Left ventricle myocardium superior (tissue), 1 donor: ENCODE results near the gene BRI3BP. TPM values are rescaled to one million over a fixed set of nuclear protein-coding genes. Genes with fewer than 3 reads are reported as not detected.

Source experiments
- ATAC-seq: fragments of 200-7000 bp; cut with Tn5 transposase; one replicate; pipeline ENCODE4 v1.9.1; 2020; ENCODE audit warnings: mild to moderate bottlenecking, moderate library complexity
- DNase-seq: peaks from one replicate; pipeline ENCODE4 v3.0.0-alpha.2; 2020
- intact Hi-C: fragments of 100-400 bp; cut with micrococcal nuclease; formaldehyde crosslinking; loops from one replicate; pipeline ENCODE4 v1.11.0; 2022
- long read RNA-seq: library from polyadenylated mRNA; unstranded; transcript quantifications from one replicate; pipeline ENCODE4 v2.0.0, GENCODE V29; 2021
- total RNA-seq: library from RNA; stranded (reverse); fragmentation: NEBNext Ultra II Directional; extraction: Animal tissue kit (Norgen Biotek cat#: 25700); gene quantifications from one replicate; pipeline ENCODE4 v1.2.1, GENCODE V29; 2021
- donor health status: DM: no; HTN: yes; CAD: no; lungs with severe emphysema.

BRI3BP gene
- total RNA-seq, result 4.2 TPM
- long read RNA-seq, full-length matches to known transcripts, result 8 of 10 reads
- long read RNA-seq, partial matches to known transcripts, result 0 of 10 reads
- long read RNA-seq, other reads (novel, unspliced or antisense), result 2 of 10 reads

DNA sequence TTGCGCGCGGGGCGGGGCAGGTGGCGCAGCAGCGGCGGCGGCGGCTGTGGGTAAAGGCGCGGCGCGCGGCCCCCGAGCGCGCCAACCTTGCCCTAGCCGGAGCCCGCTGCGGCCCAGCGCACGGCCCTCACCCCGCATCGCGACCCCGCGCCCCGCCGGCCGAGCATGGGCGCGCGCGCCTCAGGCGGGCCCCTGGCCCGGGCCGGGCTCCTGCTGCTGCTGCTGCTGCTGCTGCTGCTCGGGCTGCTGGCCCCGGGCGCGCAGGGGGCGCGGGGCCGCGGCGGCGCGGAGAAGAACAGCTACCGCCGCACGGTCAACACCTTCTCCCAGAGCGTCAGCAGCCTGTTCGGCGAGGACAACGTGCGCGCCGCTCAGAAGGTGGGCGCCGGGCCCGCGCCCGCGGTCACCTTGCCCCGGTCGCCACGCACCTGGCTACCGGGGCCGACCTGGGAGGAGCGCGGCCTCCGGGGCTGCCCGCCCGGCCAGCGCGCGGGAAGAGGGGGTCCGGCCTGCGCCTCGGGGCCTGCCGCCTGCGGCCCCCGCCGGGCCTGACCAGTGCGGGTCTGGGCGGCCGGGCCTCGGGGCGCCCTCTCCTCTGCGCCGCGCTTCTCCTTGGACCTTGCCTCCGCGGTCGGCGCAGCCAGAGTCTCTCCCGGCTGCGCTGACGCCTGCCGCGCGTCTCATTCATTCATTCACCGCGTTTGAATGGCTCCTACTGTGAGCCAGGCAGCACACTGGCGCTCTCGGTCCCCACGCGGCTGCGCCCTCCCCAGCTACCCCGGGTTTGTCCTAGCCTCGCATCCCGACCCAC, at the start of gene BRI3BP:
Gene BRI3BP, plus strand, starts transcription at position 20 of the 811 bp plus-strand sequence. Its CDS starts 146 bp downstream, at position 166.
- ATAC-seq (peak; percentile 27), DNase-seq (peak; percentile 87)
- intact Hi-C loops, result no loop called here

DNA sequence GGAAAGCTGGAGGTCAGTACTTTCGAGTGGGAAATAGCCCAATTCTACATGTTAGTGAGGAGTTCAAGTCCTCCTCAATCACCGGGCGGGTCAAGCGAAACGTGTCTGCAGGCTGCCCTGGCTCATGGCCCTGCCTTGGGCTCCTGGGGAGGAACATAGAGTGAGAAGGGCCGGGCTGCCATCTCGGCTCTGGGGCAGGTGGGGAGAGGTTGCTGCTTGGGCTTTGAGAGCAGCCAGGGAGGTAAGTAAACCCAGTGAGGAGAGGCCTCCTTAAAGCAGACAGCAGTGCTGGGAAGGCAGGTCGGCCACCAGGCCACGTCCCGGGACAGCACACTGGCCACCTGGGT, 47.0 kb upstream of the BRI3BP start:
- ATAC-seq, result no peak
- DNase-seq, result no peak
- intact Hi-C loops, result no loop called here

- intact Hi-C loops, result no loop called here
- no peak for ATAC-seq
- no peak for DNase-seq
Measured at GRCh38 chr12:124947013-124947412, 46.4 kb upstream of the BRI3BP start.

GRCh38 chr12:124947561-124948398, 45.7 kb upstream of the BRI3BP start:
- intact Hi-C loops, result no loop called here
- ATAC-seq (peak; percentile 75), DNase-seq (peak; percentile 52)

DNA sequence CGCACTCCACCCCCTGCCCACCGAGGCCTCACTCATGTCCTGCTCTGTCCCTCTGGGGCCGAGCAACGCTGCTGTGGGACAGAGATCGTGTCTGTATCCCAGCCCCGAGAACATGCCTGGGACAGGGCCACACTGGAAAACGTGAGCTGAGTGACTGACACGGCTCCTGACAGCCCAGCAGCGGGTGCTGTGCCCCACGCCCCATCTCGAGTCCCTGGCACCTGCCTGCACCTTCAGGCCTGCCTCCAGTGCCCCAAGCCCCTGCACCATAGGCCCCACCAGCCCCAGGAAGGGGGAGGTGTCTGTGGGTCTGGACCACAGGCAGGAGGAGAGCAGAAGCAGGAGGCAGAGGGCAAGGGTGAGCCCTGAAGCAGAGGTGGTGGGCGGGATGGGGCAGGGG, 44.4 kb upstream of the BRI3BP start:
- no peak for ATAC-seq
- intact Hi-C loops, result no loop called here
- DNase-seq, result no peak

DNA sequence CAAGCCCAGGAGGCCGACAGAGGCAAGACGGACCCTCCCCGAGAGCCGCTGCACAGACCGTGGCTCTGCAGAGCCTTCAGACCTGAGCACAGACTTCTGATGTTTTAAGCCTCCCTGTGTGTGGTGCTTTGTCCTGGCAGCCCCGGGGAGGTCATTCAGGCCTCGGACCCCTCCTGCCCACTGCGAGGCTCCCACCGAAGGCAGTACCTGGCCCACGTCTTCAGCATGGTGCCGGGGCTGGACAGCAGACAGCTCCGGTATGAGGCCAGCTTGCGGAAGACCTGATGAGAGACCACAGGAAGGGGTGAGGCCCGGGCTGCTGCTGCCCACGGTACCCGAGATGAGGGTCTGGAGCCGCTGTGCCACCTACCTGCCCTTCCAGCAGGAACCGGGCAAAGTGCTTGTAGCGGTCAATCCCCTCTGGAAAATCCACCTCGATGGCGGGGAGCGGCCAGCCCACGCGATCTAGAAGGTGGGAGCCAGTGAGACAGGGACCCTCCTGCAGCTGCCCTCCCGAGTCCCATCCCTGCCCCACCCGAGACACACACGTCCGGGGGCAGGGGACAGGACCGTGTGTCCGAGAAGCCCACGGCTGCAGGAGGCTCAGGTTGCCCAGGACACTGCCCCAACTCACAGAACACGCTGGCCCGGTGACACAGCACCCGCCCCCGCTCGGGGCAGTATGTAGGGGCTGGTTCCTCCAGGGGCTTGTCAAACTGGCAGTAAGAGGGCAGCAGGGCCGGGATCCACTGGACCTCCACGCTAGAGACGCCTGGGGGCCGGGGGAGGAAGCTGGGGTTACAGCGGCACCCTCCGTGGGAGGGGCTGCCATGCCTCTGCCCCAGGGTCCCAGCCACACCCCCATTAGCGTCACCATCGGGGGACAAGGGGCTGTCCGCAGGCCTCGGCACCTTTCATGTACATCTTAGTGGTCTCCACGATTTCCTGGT, 43.4 kb upstream of the BRI3BP start:
- intact Hi-C loops, result no loop called here
- DNase-seq (no peak), ATAC-seq (no peak)

GRCh38 chr12:124952295-124952694, 41.1 kb upstream of the BRI3BP start:
- DNase-seq (no peak), ATAC-seq (no peak)
- intact Hi-C loops, result no loop called here

DNA sequence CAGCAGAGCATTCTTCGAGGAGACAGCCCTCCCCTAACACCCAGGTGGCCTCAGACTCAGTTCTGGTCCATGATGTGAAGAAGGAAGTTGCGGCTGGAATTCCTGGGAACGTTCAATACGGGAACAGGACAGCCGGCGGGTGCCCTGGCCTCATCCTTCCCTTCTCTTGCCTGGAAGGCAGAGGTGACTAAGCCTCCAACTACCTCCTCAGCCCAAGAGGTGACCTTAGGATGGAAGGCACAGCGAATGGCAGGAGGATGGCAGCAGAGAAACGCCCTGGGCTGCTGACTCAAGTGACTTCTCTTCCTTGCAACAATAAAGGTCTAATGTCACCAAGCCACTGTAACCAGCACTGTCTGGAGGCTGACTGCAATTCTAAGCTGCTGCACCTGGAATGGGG, 40.6 kb upstream of the BRI3BP start:
- ATAC-seq, result no peak
- no peak for DNase-seq
- intact Hi-C loops, result no loop called here

DNA sequence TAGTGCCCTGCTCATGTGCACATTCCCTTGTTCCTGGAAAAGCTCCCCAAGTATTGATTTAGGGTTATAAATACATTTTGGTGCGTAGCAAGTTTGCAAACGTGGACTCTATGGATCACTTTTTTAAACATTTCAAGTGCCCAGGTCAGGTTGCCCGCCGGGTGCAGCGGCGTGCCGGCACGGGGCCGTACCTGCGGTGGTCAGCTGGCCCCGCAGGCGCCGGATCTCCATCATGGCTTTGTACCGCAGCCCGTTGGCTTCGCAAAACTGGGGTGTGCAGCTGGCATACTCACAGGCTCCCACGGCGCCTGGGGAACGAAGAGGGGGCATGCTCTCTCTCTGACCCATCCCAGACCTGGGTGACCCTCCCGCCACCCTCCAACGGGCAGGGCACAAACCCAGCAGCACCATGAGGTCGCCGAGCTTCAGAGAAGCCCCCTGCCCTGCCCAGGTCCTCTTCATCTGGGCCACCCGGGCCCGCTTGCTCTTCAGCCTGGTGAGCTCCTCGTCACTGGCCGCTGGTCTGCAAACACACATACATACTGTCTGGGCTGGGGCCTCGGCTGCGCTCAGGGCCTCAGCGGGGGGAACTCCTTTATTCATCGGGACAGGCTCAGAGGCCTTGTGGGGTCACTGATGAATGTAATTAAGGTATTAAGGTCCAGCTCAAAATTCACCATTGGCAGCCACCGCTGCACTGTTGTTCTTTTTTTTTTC, 39.6 kb upstream of the BRI3BP start:
- intact Hi-C loops, result no loop called here
- ATAC-seq (no peak), DNase-seq (no peak)

GRCh38 chr12:124954771-124955170, 38.7 kb upstream of the BRI3BP start:
- intact Hi-C loops, result no loop called here
- DNase-seq (no peak), ATAC-seq (no peak)

DNA sequence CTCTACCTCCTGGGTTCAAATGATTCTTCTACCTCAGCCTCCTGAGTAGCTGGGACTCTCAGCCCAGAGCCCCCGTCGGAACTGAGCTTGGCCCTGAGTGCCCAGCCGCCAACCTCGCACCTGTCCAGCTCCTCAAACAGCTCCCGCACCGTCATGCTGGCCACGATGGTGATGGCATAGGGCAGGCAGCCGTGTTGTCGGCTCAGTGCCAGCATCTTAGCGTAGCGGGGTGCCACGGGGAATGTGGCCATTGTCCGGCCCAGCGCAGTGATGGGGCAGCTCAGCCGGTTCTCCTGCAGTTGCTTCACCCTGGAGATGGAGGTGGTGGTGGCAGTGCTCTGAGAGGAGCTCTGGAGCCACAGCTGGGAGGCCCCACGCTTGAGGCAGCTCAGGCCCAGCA, 36.9 kb upstream of the BRI3BP start:
- ATAC-seq (no peak), DNase-seq (no peak)
- intact Hi-C loops, result no loop called here

GRCh38 chr12:124961055-124961454, 32.4 kb upstream of the BRI3BP start:
- no peak for ATAC-seq
- intact Hi-C loops, result no loop called here
- DNase-seq, result no peak

GRCh38 chr12:124963211-124963610, 30.2 kb upstream of the BRI3BP start:
- DNase-seq, result no peak
- no peak for ATAC-seq
- intact Hi-C loops, result no loop called here

DNA sequence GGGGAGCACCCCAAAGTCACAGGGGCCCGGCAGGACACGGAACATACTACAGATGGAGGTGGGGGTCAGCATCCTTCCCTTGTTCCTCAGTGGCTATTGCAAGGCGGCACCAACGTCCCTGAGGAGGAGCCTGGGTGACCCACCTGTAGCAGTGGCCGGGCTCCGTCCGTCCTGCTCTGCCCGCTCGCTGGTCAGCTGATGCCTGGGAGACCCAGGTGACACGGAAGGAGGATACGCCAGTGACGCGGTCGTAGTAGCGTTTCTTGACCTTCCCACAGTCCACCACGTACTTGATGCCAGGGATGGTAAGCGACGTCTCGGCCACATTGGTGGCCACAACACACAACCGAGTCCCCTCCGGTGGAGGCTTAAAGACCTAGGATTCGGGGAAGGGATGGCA, 29.2 kb upstream of the BRI3BP start:
- intact Hi-C loops, result no loop called here
- DNase-seq (no peak), ATAC-seq (no peak)

DNA sequence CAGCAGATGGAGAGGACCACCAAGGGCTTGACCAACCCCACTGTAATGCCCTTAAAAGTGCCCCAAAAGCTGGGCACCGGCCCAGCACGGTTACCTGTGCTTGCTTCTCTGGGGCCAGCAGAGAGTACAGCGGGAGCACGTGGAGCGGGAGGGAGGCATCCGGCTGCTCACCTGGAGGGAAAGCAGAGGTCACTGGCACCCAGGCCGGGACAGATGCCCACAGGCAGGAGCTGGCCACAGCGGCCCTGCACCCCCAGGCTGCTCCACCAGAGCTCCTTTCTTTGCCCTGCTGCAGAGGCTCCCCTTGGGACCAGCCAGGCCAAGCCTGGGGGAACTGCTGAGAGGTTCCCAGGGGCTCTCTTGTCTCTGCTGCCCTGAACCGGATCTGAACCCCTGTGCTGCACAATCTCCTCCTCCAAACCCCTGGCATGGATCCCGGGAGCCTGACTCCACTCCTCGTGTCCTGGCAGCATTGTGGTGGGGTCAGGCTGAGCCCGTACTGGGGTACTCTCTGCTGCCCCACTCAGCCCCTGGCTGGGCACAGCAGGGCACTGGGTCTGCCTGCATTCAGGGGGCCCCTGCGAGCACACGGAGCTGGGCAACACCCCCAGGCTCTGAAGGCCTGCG, 28.5 kb upstream of the BRI3BP start:
- DNase-seq, result no peak
- intact Hi-C loops, result no loop called here
- peak; percentile 13 for ATAC-seq

GRCh38 chr12:124967016-124967739, 26.3 kb upstream of the BRI3BP start:
- intact Hi-C loops, result no loop called here
- no peak for ATAC-seq

DNA sequence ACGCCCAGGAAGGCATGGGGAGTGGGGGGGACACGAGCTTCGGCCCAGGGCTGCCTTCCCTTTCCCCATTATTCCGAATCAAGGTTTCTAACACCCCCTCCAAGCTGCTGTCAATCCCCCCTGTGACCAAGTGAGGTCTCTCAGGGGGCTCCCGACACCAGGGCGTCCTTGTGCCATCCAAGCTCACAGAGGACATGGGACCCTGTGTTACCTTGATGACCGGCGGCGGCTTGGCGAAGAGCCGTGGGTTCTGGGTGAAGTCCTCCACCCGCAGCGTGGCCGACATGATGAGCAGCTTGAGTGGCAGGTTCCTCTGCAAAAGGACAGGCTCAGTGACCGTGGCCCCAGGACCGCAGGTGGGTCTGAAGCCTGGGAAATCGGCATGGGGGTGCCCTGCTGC, 24.8 kb upstream of the BRI3BP start:
- intact Hi-C loops, result no loop called here
- no peak for ATAC-seq
- DNase-seq, result no peak

More at GRCh38 chr12:124967016-124967739, 26.3 kb upstream of the BRI3BP start:
- no peak for DNase-seq
